8988T (cell line): ENCODE measurements around the gene METTL9.
"Not testable (repeated sequence)": the region's sequence is repeated elsewhere in the genome, so short reads cannot be mapped to it uniquely, and the experiment has no call there.

ENCODE experiments used
- DNase-seq: peaks from one replicate; pipeline ENCODE4 v3.0.0; 2011

METTL9 gene

DNA sequence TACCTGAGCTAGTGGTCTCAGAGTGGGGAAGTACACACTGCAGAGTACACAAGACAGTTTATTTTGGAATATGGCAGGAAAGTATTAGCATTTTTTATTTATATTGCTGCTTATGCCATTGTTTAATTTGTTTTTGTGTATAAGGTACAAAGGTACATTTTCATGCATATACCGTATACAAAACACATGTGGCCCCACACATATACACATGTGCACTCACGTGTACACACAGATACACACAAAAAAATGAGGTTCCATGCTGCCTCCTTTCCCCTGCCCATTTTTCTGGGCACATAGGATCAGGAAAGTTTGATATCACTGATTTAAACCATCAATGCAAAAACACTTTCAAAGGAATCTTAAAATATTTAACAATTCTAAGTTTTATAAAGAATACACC, 40.1 kb downstream of the METTL9 start:
- no peak for DNase-seq

DNA sequence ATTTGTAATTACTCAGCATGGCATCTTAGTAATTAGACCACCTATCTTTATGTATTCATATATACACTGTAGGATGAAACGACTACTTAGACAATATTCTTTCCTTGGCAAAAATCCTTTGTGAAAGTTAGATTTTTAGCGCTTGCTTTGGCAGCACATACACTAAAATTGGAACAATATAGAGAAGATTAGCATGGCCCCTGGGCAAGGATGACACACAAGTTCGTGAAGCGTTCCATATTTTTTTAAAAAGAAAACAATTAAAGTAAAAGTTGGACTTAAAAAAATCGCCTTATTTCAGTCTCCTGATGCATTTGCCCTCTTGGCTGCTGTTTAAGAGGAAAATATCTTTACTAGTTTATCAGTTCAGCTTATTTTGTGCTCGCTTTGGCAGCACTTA, 42.5 kb downstream of the METTL9 start:
- DNase-seq: no peak

GRCh38 chr16:21642861-21643260, 43.5 kb downstream of the METTL9 start:
- no peak for DNase-seq

- DNase-seq: no peak
These were observed 44.4 kb downstream of the METTL9 start for GRCh38 chr16:21643785-21644184.

DNA sequence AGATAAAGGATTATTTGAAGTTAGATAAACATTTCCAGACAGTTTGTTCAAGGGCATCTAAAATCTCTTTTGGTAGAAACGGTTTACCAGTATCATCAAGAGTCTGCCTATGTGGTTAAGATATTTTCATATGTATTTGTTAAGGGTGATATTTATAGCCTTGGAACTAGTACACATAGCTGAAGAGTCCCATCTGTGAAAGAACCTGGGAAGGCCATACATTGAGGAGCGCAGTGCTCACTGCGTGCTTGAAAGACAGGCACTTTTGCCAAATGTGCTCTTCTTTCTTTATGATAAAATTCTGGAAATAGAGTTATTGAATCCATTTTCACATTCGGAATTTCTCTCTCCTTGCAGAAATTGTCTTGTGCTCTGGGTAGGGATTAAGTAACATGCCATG, 45.3 kb downstream of the METTL9 start:
- no peak for DNase-seq

GRCh38 chr16:21645261-21645721, 45.9 kb downstream of the METTL9 start:
- no peak for DNase-seq

DNA sequence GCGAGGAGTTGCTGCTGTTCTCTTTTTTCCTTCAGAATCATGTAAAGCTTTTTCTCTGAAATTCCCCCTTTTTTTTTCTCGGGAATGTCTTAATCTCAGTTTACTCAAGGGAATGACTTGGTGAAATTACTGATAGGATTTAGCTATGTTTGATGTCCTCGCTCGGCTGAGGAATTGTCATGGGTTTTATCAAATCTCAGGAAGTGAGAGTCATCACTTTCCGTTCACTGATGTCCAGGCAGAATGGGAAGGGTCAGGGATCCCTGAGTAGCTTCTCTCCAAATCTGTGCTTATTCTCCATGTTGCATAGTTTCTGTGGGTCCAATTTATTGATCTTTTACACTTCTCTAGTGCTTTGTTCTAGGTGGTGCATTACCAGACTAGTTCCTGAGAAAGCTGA, 46.7 kb downstream of the METTL9 start:
- no peak for DNase-seq

GRCh38 chr16:21646721-21647561, 47.6 kb downstream of the METTL9 start:
- no peak for DNase-seq

DNA sequence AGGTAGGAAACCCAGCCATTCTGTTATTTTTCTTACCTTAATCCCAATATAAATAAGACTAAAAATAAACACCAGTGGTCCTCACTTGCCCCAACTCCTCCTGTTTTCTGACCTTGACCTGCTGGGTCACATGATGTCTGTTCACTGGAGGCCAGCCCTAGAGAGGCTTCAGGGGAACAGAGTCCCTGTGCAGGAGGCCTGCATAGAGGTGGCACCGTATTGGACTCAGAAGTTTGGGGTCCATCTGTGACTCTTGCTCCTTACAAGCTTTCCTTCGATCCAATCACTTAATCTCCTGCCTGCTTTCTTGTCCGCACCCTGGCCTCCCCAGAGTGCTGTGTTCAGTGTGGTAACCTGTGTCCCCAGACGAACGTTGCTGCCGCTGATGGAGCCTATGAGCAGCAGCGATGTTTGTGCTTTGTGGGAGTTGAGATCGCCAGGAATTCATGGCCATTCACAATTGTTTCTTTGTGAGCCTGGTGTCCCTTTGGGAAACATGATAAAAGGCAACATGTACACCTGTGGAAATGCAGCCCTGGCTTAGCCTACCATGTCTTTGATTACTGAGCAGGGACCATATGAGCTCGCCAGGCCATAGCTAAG, 48.3 kb downstream of the METTL9 start:
- no peak for DNase-seq

DNA sequence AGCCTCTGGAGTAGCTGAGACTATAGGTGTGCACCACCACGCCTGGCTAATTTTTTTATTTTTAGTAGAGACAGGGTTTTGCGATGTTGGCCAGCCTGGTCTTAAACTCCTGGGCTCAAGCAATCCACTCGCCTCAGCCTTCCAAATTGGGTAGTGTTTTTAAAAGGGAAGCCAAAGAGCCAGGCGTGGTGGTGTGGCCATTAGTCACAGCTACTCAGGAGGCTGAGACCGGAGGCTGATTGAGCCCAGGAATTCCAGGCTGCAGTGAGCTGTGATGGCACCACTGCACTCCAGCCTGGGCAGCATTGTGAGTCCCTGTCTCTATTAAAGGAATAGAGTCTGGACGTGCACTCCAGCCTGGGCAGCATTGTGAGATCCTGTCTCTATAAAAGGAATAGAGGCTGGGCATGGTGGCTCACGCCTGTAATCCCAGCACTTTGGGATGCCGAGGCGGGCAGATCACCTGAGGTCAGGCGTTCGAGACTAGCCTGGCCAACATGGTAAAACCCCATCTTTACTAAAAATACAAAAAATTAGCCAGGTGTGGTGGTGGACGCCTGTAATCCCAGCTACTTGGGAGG, 50.5 kb downstream of the METTL9 start:
- DNase-seq: not testable (repeated sequence)

DNA sequence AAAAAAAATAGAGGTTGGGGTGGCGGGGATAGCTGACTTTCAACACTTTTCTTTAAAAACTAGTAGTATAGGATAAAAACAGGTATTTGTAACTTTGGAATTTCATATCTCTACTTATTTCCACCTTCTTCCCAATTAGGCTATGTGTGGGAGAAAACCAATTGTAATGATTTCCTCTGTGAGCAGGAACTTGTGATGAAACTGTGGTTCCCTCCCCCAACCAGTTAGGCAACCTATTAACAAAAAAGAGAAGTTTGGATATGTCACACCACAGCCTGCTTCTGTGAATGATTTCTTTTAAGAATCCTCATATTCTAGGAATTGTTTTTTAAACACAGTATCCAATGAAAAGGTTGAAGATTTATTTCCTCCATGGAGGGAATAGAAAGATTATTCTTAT, 51.1 kb downstream of the METTL9 start:
- DNase-seq: no peak

- DNase-seq: no peak
These were observed 52.1 kb downstream of the METTL9 start for GRCh38 chr16:21651515-21651914.

GRCh38 chr16:21652453-21652852, 53.1 kb downstream of the METTL9 start, which contains the start of gene IGSF6:
IGSF6 (minus strand) TSS chr16:21652608; CDS start chr16:21652598, 10 bp downstream.
- DNase-seq: no peak

DNA sequence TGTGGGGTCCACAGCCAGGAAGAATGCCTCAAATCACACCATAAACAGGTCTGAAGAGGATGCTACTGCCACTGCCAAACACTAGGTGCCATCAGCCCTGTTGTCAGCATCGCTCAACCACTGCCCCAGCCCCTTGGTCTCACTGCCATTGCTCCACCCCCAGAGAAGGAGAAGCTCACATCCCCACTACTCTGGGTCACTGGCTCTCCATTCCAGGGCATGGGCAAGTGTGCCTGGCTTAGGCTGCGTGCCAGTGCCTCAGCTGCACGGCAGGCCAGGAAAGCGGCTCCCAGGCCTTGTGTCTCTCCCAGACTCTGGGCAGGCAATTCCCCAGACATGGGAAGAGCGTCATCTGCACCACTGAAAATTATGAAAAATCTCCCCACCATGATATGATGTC, 54.2 kb downstream of the METTL9 start:
- no peak for DNase-seq

DNA sequence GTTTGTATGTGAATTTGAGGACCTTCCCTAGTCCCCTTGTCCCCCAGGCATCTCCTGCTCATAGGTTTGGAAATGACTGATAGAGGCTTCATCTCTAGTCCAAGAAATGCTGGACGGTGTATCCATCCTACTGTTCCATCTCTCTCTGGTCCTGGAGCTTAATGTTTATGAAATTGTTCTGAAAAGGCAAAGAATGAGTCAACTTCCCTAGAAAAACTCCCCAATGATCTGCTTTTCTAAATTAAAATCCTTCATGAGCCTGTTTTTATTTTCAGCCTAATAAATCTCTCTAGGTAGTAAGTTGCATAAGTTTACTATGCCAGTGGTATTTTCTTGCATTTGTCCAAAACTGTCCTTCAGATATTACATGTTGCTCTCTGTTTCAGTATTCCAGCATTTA, 55.1 kb downstream of the METTL9 start:
- DNase-seq: no peak

DNA sequence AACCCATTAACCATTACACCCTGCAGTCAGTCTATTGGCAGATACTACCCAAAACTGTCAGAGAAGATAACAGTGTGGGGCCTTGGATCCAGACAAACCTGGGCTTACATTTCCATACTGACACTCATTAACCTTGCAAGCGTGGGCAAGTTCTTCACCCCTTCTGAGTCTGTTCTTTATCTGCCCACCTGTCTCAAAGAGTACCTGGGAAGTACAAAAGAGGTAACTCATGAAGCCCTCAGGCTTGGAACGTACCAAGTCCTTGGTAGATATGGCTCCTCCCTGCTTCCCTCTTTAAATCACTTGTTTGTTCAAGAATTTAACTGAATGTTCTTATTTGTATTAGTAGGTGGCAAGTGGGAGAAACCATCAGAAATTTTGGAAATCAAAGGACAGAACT, 55.5 kb downstream of the METTL9 start:
- DNase-seq: no peak

GRCh38 chr16:21656795-21657768, 57.7 kb downstream of the METTL9 start:
- DNase-seq: no peak

- no peak for DNase-seq
These were observed 59.7 kb downstream of the METTL9 start for GRCh38 chr16:21659124-21659523.

- DNase-seq: no peak
These were observed 64.7 kb downstream of the METTL9 start, which contains the start of gene OTOA for GRCh38 chr16:21663889-21664647. OTOA (plus strand) TSS chr16:21663968; CDS start chr16:21678515, 14,547 bp downstream.

- no peak for DNase-seq
These were observed 65.6 kb downstream of the METTL9 start for GRCh38 chr16:21664801-21665492.

DNA sequence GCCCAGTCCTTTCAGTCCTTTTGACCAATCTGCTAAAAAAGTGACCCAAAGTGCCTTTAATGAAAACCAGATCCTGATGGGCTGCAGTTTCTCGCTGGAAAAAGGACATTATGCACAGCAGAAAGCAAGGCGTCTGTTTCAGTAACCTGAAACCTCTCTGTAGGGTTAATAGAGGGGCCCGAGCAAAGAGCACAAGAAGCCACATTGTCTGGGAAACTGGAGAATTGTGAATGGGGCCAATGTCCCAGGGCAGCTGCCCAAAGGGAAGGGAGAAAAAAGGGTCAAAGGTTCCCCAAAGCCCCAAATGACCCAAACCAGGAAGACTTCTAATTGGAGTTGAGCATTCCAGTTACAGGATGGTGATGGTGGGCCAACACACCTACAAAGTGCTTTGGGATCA, 67.4 kb downstream of the METTL9 start:
- no peak for DNase-seq
